ENCODE data around the gene AMHR2.
A peak's percentile ranks its signal among the peaks of the same experiment; 100 is the strongest.

Gene AMHR2

GRCh38 chr12:53472056-53472582 is 48.5 kb downstream of the AMHR2 start:
- no peak for DNase-seq
- Histone ChIP-seq H3K36me3 (peaks cover 100% of the 10 kb centered on the region), H3K9me3 (no peaks in the 10 kb centered on the region), H3K4me1 (peaks cover 12% of the 10 kb centered on the region), H3K4me3 (ENCODE audit: low read depth, low read length) (no peak overlapping the region), H3K27me3 (no peaks in the 10 kb centered on the region)
- TF ChIP-seq CTCF (IDR thresholded peaks at IDR 0.05; ENCODE audit: low read depth, low read length), result no peak

GRCh38 chr12:53474077-53474476 is 50.4 kb downstream of the AMHR2 start:
- H3K4me1 ChIP-seq, result peaks cover 12% of the 10 kb centered on the region
- no peak for TF ChIP-seq CTCF (IDR thresholded peaks at IDR 0.05; ENCODE audit: low read depth, low read length)
- no peak overlapping the region for H3K4me3 ChIP-seq (ENCODE audit: low read depth, low read length)
- no peaks in the 10 kb centered on the region for H3K27me3 ChIP-seq
- H3K9me3 ChIP-seq, result no peaks in the 10 kb centered on the region
- peaks cover 98% of the 10 kb centered on the region for H3K36me3 ChIP-seq
- DNase-seq, result no peak

DNA sequence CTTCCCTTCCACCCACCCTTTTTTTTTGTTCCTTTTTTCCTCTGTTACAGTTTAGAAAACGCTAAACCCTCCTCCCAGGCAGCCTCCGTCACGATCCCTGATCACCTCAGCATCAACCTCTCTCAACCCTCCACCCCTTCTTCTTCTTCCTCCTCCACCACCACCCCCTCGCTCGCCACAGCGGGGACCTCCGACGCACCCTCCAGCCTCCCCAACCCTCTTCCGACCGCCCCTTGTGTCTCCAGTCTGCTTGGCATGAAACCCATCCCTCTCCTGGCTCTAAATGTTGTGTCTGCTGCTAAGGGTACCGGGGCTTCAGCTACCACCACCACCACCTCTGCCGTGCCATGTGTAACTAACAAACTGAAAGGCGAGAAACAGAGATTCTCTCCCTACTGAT is 51.2 kb downstream of the AMHR2 start:
- no peak for TF ChIP-seq CTCF (IDR thresholded peaks at IDR 0.05; ENCODE audit: low read depth, low read length)
- Histone ChIP-seq H3K9me3 (no peaks in the 10 kb centered on the region), H3K27me3 (no peaks in the 10 kb centered on the region), H3K4me1 (peaks cover 12% of the 10 kb centered on the region), H3K36me3 (peaks cover 96% of the 10 kb centered on the region), H3K4me3 (ENCODE audit: low read depth, low read length) (no peak overlapping the region)
- no peak for DNase-seq

DNA sequence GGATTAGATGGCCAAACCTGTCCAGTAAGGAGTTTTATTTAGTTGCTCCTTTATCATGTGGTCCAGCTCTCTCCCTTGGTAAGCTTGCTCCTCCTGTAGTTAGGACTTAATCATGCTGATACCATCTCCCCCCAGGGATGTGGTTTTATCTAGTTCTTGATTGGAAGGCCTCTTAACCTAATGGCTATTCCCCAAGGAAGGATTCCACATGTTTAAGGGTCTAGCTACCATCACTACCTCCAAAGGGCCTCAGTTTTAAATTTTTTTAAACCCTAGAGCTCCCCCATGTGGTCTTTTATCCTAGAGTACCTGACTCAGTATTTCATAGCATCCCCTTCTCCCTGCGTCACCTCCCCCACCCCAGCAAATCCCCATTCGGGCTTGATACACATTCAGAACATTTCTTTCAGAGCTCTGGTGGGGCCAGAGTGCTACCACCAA is 53.1 kb downstream of the AMHR2 start:
- Histone ChIP-seq H3K4me1 (peaks cover 12% of the 10 kb centered on the region), H3K27me3 (no peaks in the 10 kb centered on the region), H3K9me3 (no peaks in the 10 kb centered on the region), H3K4me3 (ENCODE audit: low read depth, low read length) (no peak overlapping the region), H3K36me3 (peaks cover 91% of the 10 kb centered on the region)
- peak; percentile 38 for DNase-seq
- peak; percentile 65 for TF ChIP-seq CTCF (IDR thresholded peaks at IDR 0.05; ENCODE audit: low read depth, low read length)

DNA sequence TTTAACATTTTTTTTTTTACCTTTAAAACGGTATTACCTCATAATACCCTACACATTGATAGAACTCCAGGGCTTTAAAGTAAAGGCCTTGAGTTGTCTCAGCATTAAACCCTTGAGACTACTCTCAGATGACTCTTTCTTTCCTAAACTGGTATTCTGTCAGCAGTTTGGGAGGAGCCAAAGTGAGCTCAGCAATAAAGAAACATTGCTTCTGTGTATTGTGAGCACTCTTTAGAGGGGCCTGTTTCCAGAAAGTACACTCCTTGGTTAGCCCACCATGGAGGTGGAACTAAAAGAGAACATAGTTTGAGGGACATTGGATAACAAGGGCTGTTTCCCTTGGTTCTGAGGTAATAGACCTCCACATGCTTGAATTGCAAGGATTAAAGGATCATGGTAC is 55.2 kb downstream of the AMHR2 start:
- Histone ChIP-seq H3K9me3 (no peaks in the 10 kb centered on the region), H3K4me1 (peaks cover 12% of the 10 kb centered on the region), H3K36me3 (peaks cover 91% of the 10 kb centered on the region), H3K4me3 (ENCODE audit: low read depth, low read length) (no peak overlapping the region), H3K27me3 (no peaks in the 10 kb centered on the region)
- DNase-seq, result no peak
- TF ChIP-seq CTCF (IDR thresholded peaks at IDR 0.05; ENCODE audit: low read depth, low read length), result no peak

DNA sequence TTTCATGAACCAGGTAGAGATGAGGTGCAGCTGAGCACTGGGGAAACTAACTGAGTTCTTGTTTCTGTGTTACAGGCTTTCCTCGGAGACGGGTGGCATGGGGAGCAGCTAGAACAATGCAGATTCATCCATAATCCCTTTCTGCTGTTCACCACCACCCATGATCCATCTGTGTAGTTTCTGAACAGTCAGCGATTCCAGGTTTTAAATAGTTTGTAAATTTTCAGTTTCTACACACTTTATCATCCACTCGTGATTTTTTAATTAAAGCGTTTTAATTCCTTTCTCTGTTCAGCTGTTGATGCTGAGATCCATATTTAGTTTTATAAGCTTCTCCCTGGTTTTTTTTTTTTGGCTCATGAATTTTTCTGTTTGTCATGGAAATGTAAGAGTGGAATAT is 55.7 kb downstream of the AMHR2 start:
- Histone ChIP-seq H3K4me3 (ENCODE audit: low read depth, low read length) (no peak overlapping the region), H3K9me3 (no peaks in the 10 kb centered on the region), H3K4me1 (peaks cover 12% of the 10 kb centered on the region), H3K36me3 (peaks cover 91% of the 10 kb centered on the region), H3K27me3 (no peaks in the 10 kb centered on the region)
- no peak for DNase-seq
- TF ChIP-seq CTCF (IDR thresholded peaks at IDR 0.05; ENCODE audit: low read depth, low read length), result no peak
